Naive thymus-derived CD8-positive, alpha-beta T cell (primary cell): ENCODE data around the gene SLC22A1. TPM values are rescaled to one million over a fixed set of nuclear protein-coding genes. Genes with fewer than 3 reads are reported as not detected.

ENCODE experiments used
- ATAC-seq, 2 donors: fragments of 150-1000 bp; cut with Tn5 transposase in 1 of 2; sonication (Bioruptor Pico), chemical (Tn5 transposase) in 1 of 2; 1 replicate in 1 of 2; 2 replicates in 1 of 2; pipeline ENCODE4 v1.10.0; 2021; ENCODE audit warnings: mild to moderate bottlenecking in 2 of 2, moderate library complexity in 2 of 2
- POLR2A ChIA-PET: fragments of 350-600 bp; sonication (Branson Sonifier 250); formaldehyde crosslinking; loops from one replicate; lab custom pipeline; 2021; ENCODE audit warnings: antibody characterized with exemption; lab: Charles Lee
- DNase-seq, 10 donors: peaks; one replicate each; pipeline versions ENCODE4 v3.0.0 to v3.0.0-alpha.2; 2020 to 2022
- H3K27ac Mint-ChIP-seq, 10 donors: one replicate each; pipeline ENCODE4 v1.8.0; 2020 to 2022; ENCODE audit warnings: mild to moderate bottlenecking in 10 of 10, mixed read lengths in 10 of 10, moderate library complexity in 4 of 10, inconsistent platforms in 1 of 10
- H3K27me3 Mint-ChIP-seq, 5 donors: one replicate each; pipeline ENCODE4 v1.8.0; 2021 to 2022; ENCODE audit warnings: mixed read lengths in 5 of 5
- H3K36me3 Mint-ChIP-seq, 3 donors: one replicate each; pipeline ENCODE4 v1.8.0; 2020 to 2022; ENCODE audit warnings: mixed read lengths in 3 of 3, mild to moderate bottlenecking in 2 of 3, inconsistent platforms in 1 of 3
- H3K4me1 Mint-ChIP-seq, 4 donors: one replicate each; pipeline ENCODE4 v1.8.0; 2021 to 2022; ENCODE audit warnings: mixed read lengths in 4 of 4
- H3K4me3 Mint-ChIP-seq, 10 donors: one replicate each; pipeline ENCODE4 v1.8.0; 2020 to 2022; ENCODE audit warnings: mild to moderate bottlenecking in 10 of 10, mixed read lengths in 10 of 10, moderate library complexity in 6 of 10, inconsistent platforms in 1 of 10
- H3K9me3 Mint-ChIP-seq, 9 donors: one replicate each; pipeline ENCODE4 v1.8.0; 2020 to 2022; ENCODE audit warnings: mixed read lengths in 9 of 9, mild to moderate bottlenecking in 3 of 9, inconsistent platforms in 1 of 9, moderate library complexity in 1 of 9
- polyA plus RNA-seq, 3 donors: library from polyadenylated mRNA; unstranded; fragments of 300-500 nt; fragmentation: Illumina TruSeq; gene quantifications; one replicate each; pipeline ENCODE4 v1.2.3, GENCODE V29; 2021
- total RNA-seq, 8 experiments: library from RNA in 2 of 8; stranded (reverse) in 2 of 8; gene quantifications; one replicate each; pipeline ENCODE4 v1.2.3 and lab custom pipeline; 2021 to 2026

SLC22A1 gene
- total and polyA plus RNA-seq, 5 experiments from 2014 or later, result 0.18 to 2.3 (median 1.5) TPM; not detected in 2

- Mint-ChIP-seq H3K27me3 (no peaks in the 10 kb centered on the region), H3K4me3 (peak overlapping the region in 1 of 10 donors; percentile 39), H3K36me3 (peaks cover 0 to 80% (median 26%) of the 10 kb centered on the region in 3 donors), H3K9me3 (no peaks in the 10 kb centered on the region), H3K27ac (peak overlapping the region in 3 of 10 donors; percentile 40 to 69 (median 40)), H3K4me1 (peaks cover 11 to 30% (median 13%) of the 10 kb centered on the region in 4 donors)
- ATAC-seq, result no peak
- POLR2A ChIA-PET, result no interaction called here
- no peak for DNase-seq
Measured at GRCh38 chr6:160101277-160102205, 20.1 kb upstream of the SLC22A1 start.

GRCh38 chr6:160102399-160102798 lies 19.2 kb upstream of the SLC22A1 start:
- no peak for ATAC-seq
- peak overlapping the region in 2 of 10 donors; percentile 24 to 28 for H3K27ac Mint-ChIP-seq
- DNase-seq, result no peak
- POLR2A ChIA-PET, result no interaction called here
- no peaks in the 10 kb centered on the region for H3K9me3 Mint-ChIP-seq
- H3K27me3 Mint-ChIP-seq, result no peaks in the 10 kb centered on the region
- peaks cover 9 to 30% (median 13%) of the 10 kb centered on the region in 4 donors for H3K4me1 Mint-ChIP-seq
- H3K36me3 Mint-ChIP-seq, result peaks cover 0 to 79% (median 22%) of the 10 kb centered on the region in 3 donors
- no peak overlapping the region for H3K4me3 Mint-ChIP-seq

DNA sequence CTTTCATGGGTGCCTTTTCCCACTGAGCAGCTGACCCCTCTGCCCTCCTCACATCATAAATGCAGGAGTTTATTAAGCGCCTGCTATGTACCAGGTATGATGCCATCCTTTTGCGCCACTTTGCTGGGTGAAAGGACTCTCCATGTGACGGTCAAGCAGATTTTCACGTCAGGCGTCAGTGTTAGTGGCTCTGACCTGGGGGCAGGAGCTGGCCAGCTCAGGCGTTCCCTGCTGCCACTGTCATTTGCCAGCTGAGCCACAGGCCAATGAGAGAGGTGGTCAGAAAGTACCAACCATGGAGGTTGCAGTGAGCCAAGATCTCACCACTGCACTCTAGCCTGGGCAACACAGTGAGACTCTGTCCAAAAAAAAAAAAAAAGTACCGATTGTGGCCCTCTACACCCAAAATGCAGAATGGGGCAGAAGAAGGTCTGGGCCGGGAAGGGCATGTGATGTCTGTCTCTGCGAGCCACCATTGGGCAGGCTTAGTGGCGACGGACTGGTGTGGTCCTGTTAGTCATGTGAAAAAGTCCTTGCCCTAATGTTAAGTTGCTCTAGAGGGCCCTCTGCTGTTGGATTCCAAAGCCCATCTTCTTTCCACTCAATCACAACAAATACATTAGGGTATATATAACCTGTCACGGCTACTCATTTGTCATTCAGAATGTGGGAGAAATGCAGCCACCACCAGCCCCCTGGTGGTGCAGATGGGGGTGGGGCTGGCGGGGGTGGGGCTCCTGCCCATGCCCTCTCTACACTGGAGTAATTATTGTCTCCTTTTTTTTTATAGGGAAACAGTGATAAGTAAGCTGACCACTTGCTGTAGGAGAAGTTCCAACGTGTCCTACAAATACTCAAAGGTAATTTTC lies 18.4 kb upstream of the SLC22A1 start:
- Mint-ChIP-seq H3K27me3 (no peaks in the 10 kb centered on the region), H3K27ac (peak overlapping the region in 3 of 10 donors; percentile 24 to 56 (median 43)), H3K4me3 (no peak overlapping the region), H3K4me1 (peaks cover 11 to 32% (median 16%) of the 10 kb centered on the region in 4 donors), H3K36me3 (peaks cover 0 to 74% (median 17%) of the 10 kb centered on the region in 3 donors), H3K9me3 (no peaks in the 10 kb centered on the region)
- DNase-seq (peak in 3 of 10 donors; percentile 2 to 11 (median 7)), ATAC-seq (no peak)
- POLR2A ChIA-PET, result no interaction called here

- no peak for DNase-seq
- POLR2A ChIA-PET, result no interaction called here
- H3K9me3 Mint-ChIP-seq, result no peaks in the 10 kb centered on the region
- H3K27me3 Mint-ChIP-seq, result no peaks in the 10 kb centered on the region
- peaks cover 10 to 31% (median 20%) of the 10 kb centered on the region in 4 donors for H3K4me1 Mint-ChIP-seq
- H3K27ac Mint-ChIP-seq, result peak overlapping the region in 3 of 10 donors; percentile 19 to 50 (median 43)
- no peak overlapping the region for H3K4me3 Mint-ChIP-seq
- no peak for ATAC-seq
- H3K36me3 Mint-ChIP-seq, result peaks cover 0 to 68% (median 16%) of the 10 kb centered on the region in 3 donors
Measured at GRCh38 chr6:160103825-160104100, 17.9 kb upstream of the SLC22A1 start.

DNA sequence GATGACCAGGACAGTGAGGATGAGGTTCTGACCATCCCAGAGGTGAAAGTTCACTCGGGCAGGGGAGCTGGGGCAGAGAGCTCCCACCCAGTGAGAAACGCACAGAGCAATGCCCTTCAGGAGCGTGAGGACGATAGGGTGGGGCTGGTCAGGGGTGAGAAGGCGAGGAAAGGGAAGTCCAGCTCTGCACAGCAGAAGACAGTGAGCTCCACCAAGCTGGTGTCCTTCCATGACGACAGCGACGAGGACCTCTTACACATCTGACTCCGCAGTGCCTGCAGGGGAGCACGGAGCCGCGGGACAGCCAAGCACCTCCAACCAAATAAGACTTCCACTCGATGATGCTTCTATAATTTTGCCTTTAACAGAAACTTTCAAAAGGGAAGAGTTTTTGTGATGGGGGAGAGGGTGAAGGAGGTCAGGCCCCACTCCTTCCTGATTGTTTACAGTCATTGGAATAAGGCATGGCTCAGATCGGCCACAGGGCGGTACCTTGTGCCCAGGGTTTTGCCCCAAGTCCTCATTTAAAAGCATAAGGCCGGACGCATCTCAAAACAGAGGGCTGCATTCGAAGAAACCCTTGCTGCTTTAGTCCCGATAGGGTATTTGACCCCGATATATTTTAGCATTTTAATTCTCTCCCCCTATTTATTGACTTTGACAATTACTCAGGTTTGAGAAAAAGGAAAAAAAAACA lies 16.6 kb upstream of the SLC22A1 start:
- Mint-ChIP-seq H3K9me3 (no peaks in the 10 kb centered on the region), H3K4me1 (peaks cover 10 to 26% (median 25%) of the 10 kb centered on the region in 4 donors), H3K27me3 (no peaks in the 10 kb centered on the region), H3K4me3 (no peak overlapping the region), H3K27ac (peak overlapping the region in 1 of 10 donors; percentile 34), H3K36me3 (peaks cover 0 to 60% (median 13%) of the 10 kb centered on the region in 3 donors)
- no peak for DNase-seq
- POLR2A ChIA-PET, result no interaction called here
- no peak for ATAC-seq

GRCh38 chr6:160106010-160106409 lies 15.6 kb upstream of the SLC22A1 start:
- no peak for ATAC-seq
- Mint-ChIP-seq H3K27me3 (no peaks in the 10 kb centered on the region), H3K36me3 (peaks cover 0 to 58% (median 13%) of the 10 kb centered on the region in 3 donors), H3K27ac (peak overlapping the region in 1 of 10 donors; percentile 49), H3K9me3 (no peaks in the 10 kb centered on the region), H3K4me1 (peaks cover 13 to 29% (median 23%) of the 10 kb centered on the region in 4 donors), H3K4me3 (no peak overlapping the region)
- DNase-seq, result no peak
- POLR2A ChIA-PET, result no interaction called here

DNA sequence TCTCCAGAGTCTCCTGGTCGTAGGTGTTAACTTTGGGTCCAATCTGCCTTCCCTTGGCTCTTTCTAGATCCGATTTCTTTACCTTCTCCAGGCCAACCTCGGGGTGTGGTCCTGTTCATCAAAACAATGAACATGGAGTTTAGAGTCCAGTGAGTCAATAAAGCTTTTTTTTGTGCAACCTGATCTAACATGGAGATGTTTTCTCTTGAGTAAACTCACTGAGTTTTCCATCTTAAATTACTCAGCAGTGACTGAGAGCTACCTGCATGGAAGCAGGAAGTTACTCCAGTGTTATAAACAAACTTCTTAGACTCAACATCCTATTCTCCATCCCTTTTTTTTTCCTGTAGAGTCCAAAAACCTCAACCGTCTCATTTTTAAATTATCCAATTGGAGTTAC lies 14.9 kb upstream of the SLC22A1 start:
- Mint-ChIP-seq H3K27ac (peak overlapping the region in 5 of 10 donors; percentile 14 to 77 (median 46)), H3K4me3 (no peak overlapping the region), H3K4me1 (peaks cover 10 to 30% (median 19%) of the 10 kb centered on the region in 4 donors), H3K27me3 (no peaks in the 10 kb centered on the region), H3K9me3 (no peaks in the 10 kb centered on the region), H3K36me3 (peaks cover 0 to 52% (median 13%) of the 10 kb centered on the region in 3 donors)
- ATAC-seq, result no peak
- no peak for DNase-seq
- POLR2A ChIA-PET, result no interaction called here

DNA sequence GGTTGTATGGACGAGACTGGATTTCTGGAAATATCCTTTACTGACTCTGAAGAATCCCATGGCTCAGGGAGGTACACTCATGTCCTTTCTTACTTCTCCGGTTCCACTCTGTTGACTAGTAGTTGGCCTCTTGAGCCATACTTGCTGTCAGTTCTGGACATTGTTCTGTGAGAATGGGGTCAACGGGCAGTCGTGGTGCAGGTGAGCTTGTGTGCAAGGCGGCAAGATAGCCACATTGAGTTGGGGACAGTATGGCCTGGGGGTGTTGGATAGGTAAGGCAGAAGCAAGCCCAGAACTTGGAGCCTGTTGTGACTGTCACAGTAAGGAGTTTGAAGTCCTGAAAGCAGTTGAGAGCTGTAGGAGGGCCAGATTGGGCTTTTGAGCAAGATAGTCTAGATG lies 13.5 kb upstream of the SLC22A1 start:
- Mint-ChIP-seq H3K9me3 (no peaks in the 10 kb centered on the region), H3K4me3 (no peak overlapping the region), H3K4me1 (peaks cover 8 to 30% (median 18%) of the 10 kb centered on the region in 4 donors), H3K27ac (peak overlapping the region in 5 of 10 donors; percentile 3 to 90 (median 37)), H3K27me3 (no peaks in the 10 kb centered on the region), H3K36me3 (peaks cover 0 to 46% (median 16%) of the 10 kb centered on the region in 3 donors)
- POLR2A ChIA-PET, result no interaction called here
- ATAC-seq (no peak), DNase-seq (no peak)

GRCh38 chr6:160110586-160111123 lies 11.0 kb upstream of the SLC22A1 start:
- no peak overlapping the region for H3K4me3 Mint-ChIP-seq
- H3K9me3 Mint-ChIP-seq, result no peaks in the 10 kb centered on the region
- peaks cover 8 to 30% (median 18%) of the 10 kb centered on the region in 4 donors for H3K4me1 Mint-ChIP-seq
- H3K27ac Mint-ChIP-seq, result peak overlapping the region in 3 of 10 donors; percentile 3 to 79 (median 24)
- no peak for DNase-seq
- POLR2A ChIA-PET, result no interaction called here
- no peaks in the 10 kb centered on the region for H3K27me3 Mint-ChIP-seq
- H3K36me3 Mint-ChIP-seq, result peaks cover 0 to 24% (median 3%) of the 10 kb centered on the region in 3 donors
- no peak for ATAC-seq

DNA sequence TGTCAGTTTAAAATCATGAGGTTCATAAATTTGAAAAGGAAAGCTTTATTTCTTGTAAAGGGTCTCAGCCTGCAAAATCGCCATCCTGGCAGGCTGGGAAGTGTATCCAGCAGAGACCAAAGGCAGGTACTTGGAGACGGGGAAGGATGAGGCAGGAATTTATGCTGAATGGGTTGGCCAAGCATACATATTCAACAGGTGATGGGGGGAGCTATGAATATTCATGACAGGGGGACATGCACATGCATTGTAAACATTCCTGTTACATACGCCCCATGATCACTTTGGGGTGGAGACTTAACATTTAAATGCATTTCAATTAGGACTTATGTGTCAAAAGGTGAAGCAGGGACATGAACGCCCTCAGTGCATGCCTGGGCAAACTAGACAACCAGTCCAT lies 9.8 kb upstream of the SLC22A1 start:
- DNase-seq (no peak), ATAC-seq (no peak)
- Mint-ChIP-seq H3K9me3 (no peaks in the 10 kb centered on the region), H3K36me3 (peaks cover 0 to 15% (median 3%) of the 10 kb centered on the region in 3 donors), H3K27ac (peak overlapping the region in 1 of 10 donors; percentile 73), H3K27me3 (no peaks in the 10 kb centered on the region), H3K4me1 (peaks cover 8 to 30% (median 17%) of the 10 kb centered on the region in 4 donors), H3K4me3 (no peak overlapping the region)
- POLR2A ChIA-PET, result interaction anchor here (0.6 kb wide), 1 partner anchor 391 kb away, joined by 4 read pairs; no protein-coding TSS in a partner anchor

DNA sequence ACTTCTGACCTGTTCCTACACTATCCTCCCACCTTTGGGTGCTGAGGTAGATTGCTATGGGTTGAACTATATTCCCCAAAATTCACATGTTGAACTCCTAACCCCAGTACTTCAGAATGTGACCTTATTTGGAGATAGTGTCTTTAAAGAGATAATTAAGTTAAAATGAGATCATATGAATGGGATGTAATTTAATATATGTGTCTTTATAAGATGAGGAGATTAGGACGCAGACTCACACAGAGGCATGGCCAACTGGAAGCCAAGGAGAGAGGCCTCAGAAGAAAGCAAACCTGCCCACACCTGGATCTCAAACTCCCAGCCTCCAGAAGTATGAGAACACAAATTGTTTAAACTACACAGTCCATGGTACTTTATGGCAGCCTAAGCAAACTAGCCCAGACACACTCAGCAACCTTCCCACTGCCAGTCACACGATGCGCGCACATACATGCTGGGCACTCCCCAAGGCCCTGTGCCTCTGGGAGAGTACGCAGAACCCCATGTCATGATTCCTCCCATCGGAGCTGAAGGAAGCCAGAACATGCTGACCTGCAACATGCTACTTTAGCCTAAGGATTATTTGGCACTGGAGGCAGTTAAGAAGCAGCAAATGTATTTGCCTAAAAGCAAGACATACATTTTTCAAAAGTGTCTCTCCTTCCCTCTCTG lies 8.9 kb upstream of the SLC22A1 start:
- H3K36me3 Mint-ChIP-seq, result peaks cover 0 to 10% (median 9%) of the 10 kb centered on the region in 3 donors
- no peaks in the 10 kb centered on the region for H3K27me3 Mint-ChIP-seq
- H3K4me3 Mint-ChIP-seq, result no peak overlapping the region
- no peak for DNase-seq
- no peak overlapping the region for H3K27ac Mint-ChIP-seq
- H3K4me1 Mint-ChIP-seq, result peaks cover 6 to 30% (median 17%) of the 10 kb centered on the region in 4 donors
- POLR2A ChIA-PET, result no interaction called here
- peaks cover 0 to 1% (median 0%) of the 10 kb centered on the region in 9 donors for H3K9me3 Mint-ChIP-seq
- no peak for ATAC-seq
